Tibial nerve (tissue), 4 donors: ENCODE data around the gene SNRPD2. TPM values are rescaled to one million over a fixed set of nuclear protein-coding genes. Genes with fewer than 3 reads are reported as not detected.

Source experiments
- DNase-seq, 2 donors: peaks; one replicate each; pipeline ENCODE4 v3.0.0-alpha.2; 2019; ENCODE audit warnings: low spot score in 2 of 2
- H3K27ac ChIP-seq, 4 donors: fragments of 200-600 bp; sonication (generic) in 3 of 4; one replicate each; pipeline ENCODE4 v1.5.1; 2017 to 2019; ENCODE audit warnings: mild to moderate bottlenecking in 1 of 4
- H3K27me3 ChIP-seq, 2 donors: fragments of 200-600 bp; sonication (generic) in 1 of 2; one replicate each; pipeline versions ENCODE4 v1.5.1 to v1.6.0; 2017 to 2019
- H3K36me3 ChIP-seq, 3 donors: fragments of 200-600 bp; sonication (generic); one replicate each; pipeline ENCODE4 v1.5.1; 2018 to 2019
- H3K4me1 ChIP-seq, 4 donors: fragments of 200-600 bp; sonication (generic) in 3 of 4; one replicate each; pipeline ENCODE4 v1.5.1; 2017 to 2019
- H3K4me3 ChIP-seq, 4 donors: fragments of 200-600 bp; sonication (generic) in 3 of 4; one replicate each; pipeline ENCODE4 v1.5.1; 2017 to 2019; ENCODE audit warnings: mild to moderate bottlenecking in 1 of 4, moderate library complexity in 1 of 4
- H3K9me3 ChIP-seq, 4 donors: fragments of 200-600 bp; sonication (generic) in 3 of 4; one replicate each; pipeline ENCODE4 v1.5.1; 2017 to 2019
- EP300 ChIP-seq, 2 donors: sonication (generic); formaldehyde crosslinking; IDR thresholded peaks; one replicate each; pipeline ENCODE4 v1.6.1; 2017; ENCODE audit warnings: antibody characterized with exemption in 2 of 2, mild to moderate bottlenecking in 1 of 2
- POLR2A ChIP-seq, 2 donors: fragments of 450-650 bp; IDR thresholded peaks; one replicate each; pipeline ENCODE4 v1.6.1; 2017; ENCODE audit warnings: antibody characterized with exemption in 2 of 2, mild to moderate bottlenecking in 2 of 2, moderate library complexity in 2 of 2
- WGBS, 2 donors: methylation state at CpG; one replicate each; pipeline ENCODE4 v1.1.5; 2018; 5-methylcytosine and 5-hydroxymethylcytosine counted together
- total RNA-seq, 4 donors: library from RNA; depleted of rRNA; stranded (reverse); fragments of >200 nt; gene quantifications; one replicate each; pipeline ENCODE4 v1.1.0, GENCODE V29; 2016
- TF ChIP-seq, protein P1 (sequence below), 5 experiments: fragments of 200-600 bp in 3 of 5; fragments of 450-650 bp in 2 of 5; sonication (generic) in 3 of 5; IDR thresholded peaks; one replicate each; pipeline ENCODE4 v1.5.1; 2016 to 2019; ENCODE audit warnings: antibody characterized with exemption in 5 of 5, mild to moderate bottlenecking in 3 of 5, moderate library complexity in 2 of 5

SNRPD2 gene
- total RNA-seq, 4 donors from 2014 or later = 125 to 151 (median 137) TPM

DNA sequence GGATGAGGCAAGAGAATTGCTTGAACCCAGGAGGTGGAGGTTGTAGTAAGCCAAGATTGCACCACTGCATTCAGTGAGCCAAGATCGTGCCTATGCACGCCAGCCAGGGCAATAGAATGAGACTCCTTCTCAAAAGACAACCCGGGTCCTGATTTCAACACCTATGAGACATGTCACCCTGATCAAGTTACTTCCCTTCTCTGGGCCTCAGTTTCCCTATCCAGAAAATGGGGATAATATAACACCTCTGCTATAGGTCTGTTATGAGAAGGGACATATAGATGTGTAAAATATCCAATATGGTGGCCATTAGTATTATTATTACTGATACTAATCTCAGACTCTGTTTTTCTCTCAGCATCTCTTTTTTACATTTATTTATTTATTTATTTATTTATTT, 36.7 kb downstream of the SNRPD2 start:
- H3K9me3 ChIP-seq = no peaks in the 10 kb centered on the region
- peaks cover 0 to 21% of the 10 kb centered on the region in 2 donors for H3K27me3 ChIP-seq
- no peak overlapping the region for H3K27ac ChIP-seq
- no peak for TF ChIP-seq EP300 (IDR thresholded peaks at IDR 0.05)
- TF ChIP-seq POLR2A (IDR thresholded peaks at IDR 0.05) = no peak
- TF ChIP-seq, protein P1, sequence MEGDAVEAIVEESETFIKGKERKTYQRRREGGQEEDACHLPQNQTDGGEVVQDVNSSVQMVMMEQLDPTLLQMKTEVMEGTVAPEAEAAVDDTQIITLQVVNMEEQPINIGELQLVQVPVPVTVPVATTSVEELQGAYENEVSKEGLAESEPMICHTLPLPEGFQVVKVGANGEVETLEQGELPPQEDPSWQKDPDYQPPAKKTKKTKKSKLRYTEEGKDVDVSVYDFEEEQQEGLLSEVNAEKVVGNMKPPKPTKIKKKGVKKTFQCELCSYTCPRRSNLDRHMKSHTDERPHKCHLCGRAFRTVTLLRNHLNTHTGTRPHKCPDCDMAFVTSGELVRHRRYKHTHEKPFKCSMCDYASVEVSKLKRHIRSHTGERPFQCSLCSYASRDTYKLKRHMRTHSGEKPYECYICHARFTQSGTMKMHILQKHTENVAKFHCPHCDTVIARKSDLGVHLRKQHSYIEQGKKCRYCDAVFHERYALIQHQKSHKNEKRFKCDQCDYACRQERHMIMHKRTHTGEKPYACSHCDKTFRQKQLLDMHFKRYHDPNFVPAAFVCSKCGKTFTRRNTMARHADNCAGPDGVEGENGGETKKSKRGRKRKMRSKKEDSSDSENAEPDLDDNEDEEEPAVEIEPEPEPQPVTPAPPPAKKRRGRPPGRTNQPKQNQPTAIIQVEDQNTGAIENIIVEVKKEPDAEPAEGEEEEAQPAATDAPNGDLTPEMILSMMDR (IDR thresholded peaks at IDR 0.05) = no peak
- H3K36me3 ChIP-seq = no peaks in the 10 kb centered on the region
- no peak for DNase-seq
- no peaks in the 10 kb centered on the region for H3K4me1 ChIP-seq
- H3K4me3 ChIP-seq = no peak overlapping the region
- WGBS, 2 donors = 79 to 94% methylated on average over 3 of the region's 3 CpGs

DNA sequence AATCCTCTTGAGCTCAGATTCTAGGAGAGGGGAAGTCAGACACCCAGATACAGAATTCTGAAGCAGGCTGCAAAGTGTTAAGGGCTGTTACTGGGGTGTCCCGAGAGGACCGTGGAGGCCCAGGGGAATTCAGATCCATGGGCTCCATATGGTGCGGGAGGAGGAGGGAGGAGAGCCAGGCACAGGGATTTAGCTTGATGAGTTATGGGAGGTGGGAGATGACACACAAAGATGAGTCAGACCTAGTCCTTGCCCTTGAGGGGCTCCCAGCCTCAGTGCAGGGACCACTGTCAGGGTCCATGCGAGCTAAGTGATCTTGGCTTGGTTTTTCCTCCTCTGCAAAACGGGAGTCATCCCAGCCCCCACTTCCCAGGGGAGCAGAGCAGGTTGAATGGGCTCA, 38.1 kb downstream of the SNRPD2 start:
- DNase-seq = no peak
- H3K9me3 ChIP-seq = no peaks in the 10 kb centered on the region
- H3K36me3 ChIP-seq = no peaks in the 10 kb centered on the region
- WGBS, 2 donors = 41 to 46% methylated on average over 5 of the region's 5 CpGs
- peaks cover 0 to 18% of the 10 kb centered on the region in 2 donors for H3K27me3 ChIP-seq
- no peak overlapping the region for H3K27ac ChIP-seq
- TF ChIP-seq EP300 (IDR thresholded peaks at IDR 0.05) = no peak
- TF ChIP-seq, protein P1 (IDR thresholded peaks at IDR 0.05) = no peak
- H3K4me1 ChIP-seq = no peaks in the 10 kb centered on the region
- no peak overlapping the region for H3K4me3 ChIP-seq

DNA sequence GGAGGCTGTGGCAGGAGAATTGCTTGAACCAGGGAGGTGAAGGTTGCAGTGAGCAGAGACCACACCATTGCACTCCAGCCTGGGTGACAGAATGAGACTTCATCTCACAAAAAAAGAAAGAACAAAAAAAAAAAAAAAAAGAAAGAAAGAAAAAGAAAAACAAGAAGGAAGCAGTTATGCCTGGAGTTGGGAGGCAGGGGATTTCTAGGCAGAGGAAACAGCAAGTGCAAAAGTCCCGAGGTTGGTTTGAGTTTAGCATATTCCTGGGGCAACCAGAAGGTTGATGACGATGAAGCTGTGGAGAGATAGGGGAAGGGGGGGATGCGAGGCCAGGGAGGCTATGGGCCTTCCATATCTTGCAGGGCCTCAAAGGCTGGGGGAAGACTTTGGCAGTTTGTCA, 41.0 kb downstream of the SNRPD2 start:
- WGBS, 2 donors = 68 to 70% methylated on average over 3 of the region's 3 CpGs
- H3K27ac ChIP-seq = no peak overlapping the region
- H3K4me3 ChIP-seq = no peak overlapping the region
- peaks cover 0 to 7% (median 6%) of the 10 kb centered on the region in 4 donors for H3K4me1 ChIP-seq
- H3K36me3 ChIP-seq = no peaks in the 10 kb centered on the region
- H3K27me3 ChIP-seq = peaks cover 0 to 18% of the 10 kb centered on the region in 2 donors
- TF ChIP-seq EP300 (IDR thresholded peaks at IDR 0.05) = no peak
- TF ChIP-seq POLR2A (IDR thresholded peaks at IDR 0.05) = no peak
- TF ChIP-seq, protein P1 (IDR thresholded peaks at IDR 0.05) = no peak
- no peaks in the 10 kb centered on the region for H3K9me3 ChIP-seq
- no peak for DNase-seq

DNA sequence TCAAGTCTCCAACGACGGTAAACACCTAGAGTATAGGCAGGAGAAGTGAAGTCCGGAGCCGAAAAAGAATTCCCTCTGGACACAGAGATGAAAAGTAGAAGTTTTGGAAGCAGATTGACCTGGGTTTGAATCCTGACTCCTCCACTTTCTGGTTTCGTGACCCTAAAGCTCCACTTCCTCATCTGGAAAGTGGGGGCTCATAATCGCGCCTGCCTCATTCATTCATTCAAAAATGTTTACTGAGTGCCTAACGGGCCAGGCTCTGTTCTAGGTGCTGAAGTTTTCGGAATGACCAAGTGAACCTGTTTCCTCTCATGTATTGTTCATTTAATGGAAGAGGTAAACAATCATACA, 45.4 kb downstream of the SNRPD2 start:
- Histone ChIP-seq H3K27me3 (peaks cover 0 to 44% of the 10 kb centered on the region in 2 donors), H3K9me3 (no peaks in the 10 kb centered on the region), H3K4me3 (peak overlapping the region in 2 of 4 donors; percentile 34 to 39), H3K4me1 (peaks cover 0 to 40% (median 25%) of the 10 kb centered on the region in 4 donors), H3K27ac (no peak overlapping the region), H3K36me3 (no peaks in the 10 kb centered on the region)
- DNase-seq = no peak
- TF ChIP-seq POLR2A (IDR thresholded peaks at IDR 0.05) (no peak), EP300 (IDR thresholded peaks at IDR 0.05) (no peak)
- TF ChIP-seq, protein P1 (IDR thresholded peaks at IDR 0.05) = no peak
- WGBS, 2 donors = 5 to 13% methylated on average over 8 to 9 of the region's 9 CpGs

DNA sequence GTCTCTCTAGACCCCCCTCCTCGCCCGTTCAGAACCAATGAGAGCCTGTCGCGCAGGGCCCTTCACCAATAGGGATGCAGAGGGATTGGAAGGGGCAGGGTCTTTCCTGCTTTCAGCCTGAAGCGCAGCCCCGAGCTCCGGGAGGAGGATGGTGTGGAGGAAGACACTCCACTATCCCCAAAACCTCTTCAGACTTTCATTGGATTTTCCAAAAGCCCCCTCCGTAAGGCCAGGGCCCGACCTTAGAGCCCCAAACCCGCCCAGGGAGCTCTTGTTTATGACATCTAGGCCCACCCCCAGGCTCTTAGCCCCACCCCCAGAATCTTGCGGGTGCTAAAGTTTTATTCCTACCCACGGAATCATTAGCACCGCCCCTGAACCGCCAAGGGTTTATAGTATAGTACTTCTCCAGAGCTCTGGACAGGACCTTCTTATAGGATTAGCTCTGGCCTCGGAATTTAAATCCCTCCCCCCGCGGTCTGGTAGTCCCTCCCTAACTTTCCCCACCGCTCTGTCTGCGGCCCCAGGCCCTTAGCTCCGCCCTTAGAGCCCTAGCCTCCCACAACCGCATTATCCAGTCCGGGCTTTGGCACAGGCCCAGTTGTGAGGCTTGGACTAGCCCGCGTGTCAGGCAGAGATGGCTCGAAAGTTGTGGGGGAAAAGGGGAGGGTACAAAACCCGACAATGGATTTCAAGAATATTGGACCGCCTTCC, 46.0 kb downstream of the SNRPD2 start:
- WGBS, 2 donors = 1% methylated on average over 27 of the region's 27 CpGs
- no peak for TF ChIP-seq EP300 (IDR thresholded peaks at IDR 0.05)
- no peak for TF ChIP-seq POLR2A (IDR thresholded peaks at IDR 0.05)
- TF ChIP-seq, protein P1 (IDR thresholded peaks at IDR 0.05) = no peak
- H3K4me1 ChIP-seq = peaks cover 0 to 45% (median 25%) of the 10 kb centered on the region in 4 donors
- DNase-seq = peak in 1 of 2 donors; percentile 57
- H3K27ac ChIP-seq = no peak overlapping the region
- no peaks in the 10 kb centered on the region for H3K9me3 ChIP-seq
- peaks cover 0 to 44% of the 10 kb centered on the region in 2 donors for H3K27me3 ChIP-seq
- H3K4me3 ChIP-seq = peak overlapping the region; percentile 13 to 39 (median 25)
- H3K36me3 ChIP-seq = no peaks in the 10 kb centered on the region
